K562 (cell line): Measurements from ENCODE around the gene LSM11. TPM values are rescaled to one million over a fixed set of nuclear protein-coding genes. Genes with fewer than 3 reads are reported as not detected.

Experiments used
- AFF1 ChIP-seq, 2 experiments: fragments of 450-650 bp; IDR thresholded peaks; 2 replicates each; pipeline ENCODE4 v1.6.1; 2018; ENCODE audit warnings: mild to moderate bottlenecking in 2 of 2, low read depth in 1 of 2; ENCODE audit not compliant: partially characterized antibody in 2 of 2
- CBX5 ChIP-seq: IDR thresholded peaks from 2 replicates; pipeline ENCODE4 v1.6.1; 2014; ENCODE audit warnings: low read depth, borderline replicate concordance
- FOS ChIP-seq: IDR thresholded peaks from 3 replicates; pipeline ENCODE4 v1.6.1; 2011; ENCODE audit not compliant: insufficient read length; ENCODE audit errors: extremely low read depth
- HIVEP1 ChIP-seq: fragments of 250-450 bp; sonication (Bioruptor Pico); IDR thresholded peaks from 2 replicates; pipeline ENCODE4 v1.4.0; 2020; ENCODE audit warnings: mild to moderate bottlenecking
- KDM5B ChIP-seq: fragments of 200-600 bp; sonication (generic); IDR thresholded peaks from 2 replicates; pipeline ENCODE4 v1.6.1; 2012; ENCODE audit warnings: low read depth, mild to moderate bottlenecking, moderate library complexity, low read length, control low read depth, inconsistent platforms; ENCODE audit not compliant: insufficient replicate concordance
- PREB ChIP-seq: sonication (generic); formaldehyde crosslinking; IDR thresholded peaks from 2 replicates; pipeline ENCODE4 v1.8.1; 2023; ENCODE audit warnings: mild to moderate bottlenecking, missing genetic modification reagents
- SAFB ChIP-seq: fragments of 200-400 bp; formaldehyde crosslinking; IDR thresholded peaks from 2 replicates; pipeline ENCODE4 v1.6.1; 2017; ENCODE audit warnings: low read depth, low read length, borderline replicate concordance
- SRSF1 ChIP-seq: fragments of 200-400 bp; formaldehyde crosslinking; IDR thresholded peaks from 2 replicates; pipeline ENCODE4 v1.6.1; 2017; ENCODE audit warnings: mild to moderate bottlenecking, low read depth, low read length, moderate library complexity
- VEZF1 ChIP-seq: fragments of 200-800 bp; sonication (Bioruptor generic); IDR thresholded peaks from 2 replicates; pipeline ENCODE4 v1.6.1; 2017; ENCODE audit warnings: missing genetic modification characterization, missing compliant biosample characterization
- XRCC3 ChIP-seq: fragments of 450-650 bp; IDR thresholded peaks from 2 replicates; pipeline ENCODE4 v1.6.1; 2017; ENCODE audit warnings: mild to moderate bottlenecking, moderate library complexity
- ZNF121 ChIP-seq: sonication (generic); formaldehyde crosslinking; conservative IDR thresholded peaks from 2 replicates; pipeline ENCODE4 v1.8.0; 2022; ENCODE audit warnings: missing genetic modification reagents
- ZNF175 ChIP-seq: fragments of 200-800 bp; sonication (Bioruptor generic); IDR thresholded peaks from 2 replicates; pipeline ENCODE4 v1.6.1; 2016; ENCODE audit warnings: low read depth, mild to moderate bottlenecking, missing genetic modification characterization, missing compliant biosample characterization
- ZNF239 ChIP-seq: fragments of 250-450 bp; sonication (Bioruptor Pico); IDR thresholded peaks from 2 replicates; pipeline ENCODE4 v1.4.0; 2020; ENCODE audit warnings: mild to moderate bottlenecking
- ZNF444 ChIP-seq: fragments of 250-450 bp; sonication (Bioruptor Pico); IDR thresholded peaks from 2 replicates; pipeline ENCODE4 v1.4.0; 2020; ENCODE audit warnings: mild to moderate bottlenecking, moderate library complexity
- ZNF518B ChIP-seq: fragments of 250-450 bp; sonication (Bioruptor Pico); IDR thresholded peaks from 2 replicates; pipeline ENCODE4 v1.5.0; 2021; ENCODE audit warnings: mild to moderate bottlenecking, moderate library complexity
- ZNF695 ChIP-seq: fragments of 450-650 bp; formaldehyde crosslinking; IDR thresholded peaks from 2 replicates; pipeline ENCODE4 v1.4.0; 2020; ENCODE audit warnings: mild to moderate bottlenecking, moderate library complexity
- ZNF77 ChIP-seq: fragments of 250-450 bp; sonication (Bioruptor Pico); IDR thresholded peaks from 2 replicates; pipeline ENCODE4 v1.5.0; 2020
- polyA plus RNA-seq, 8 experiments: library from polyadenylated mRNA; depleted of rRNA in 4 of 8; stranded (reverse) in 5 of 8; unstranded in 3 of 8; fragments of >200 nt; fragmentation: Nextera tagmentation in 2 of 8; fragmentation: Illumina TruSeq in 1 of 8; extraction: Ambion mirVana in 2 of 8; extraction: Trizol in 1 of 8; gene quantifications; 2 replicates each; pipeline versions ENCODE4 v1.2.1 to v1.2.3, GENCODE V29; 2011 to 2014; ENCODE audit warnings: inconsistent platforms in 1 of 8, missing spikeins in 1 of 8
- total RNA-seq, 7 experiments: library from RNA; depleted of rRNA in 6 of 7; stranded (reverse); fragments of >200 nt in 6 of 7; fragmentation: Illumina TruSeq in 2 of 7; extraction: Trizol in 2 of 7; gene quantifications; 2 replicates each; pipeline versions ENCODE4 v1.2.1 to v1.2.3, GENCODE V29; 2011 to 2021; ENCODE audit warnings: low replicate concordance in 1 of 7

LSM11 gene
- total and polyA plus RNA-seq, 9 of the 15 experiments (the other 6 are each of a cell fraction or from before 2014, with no cell fraction given): 1.8 to 9.4 (median 4.7) TPM

GRCh38 chr5:157731272-157732129 is 12.0 kb upstream of the LSM11 start, which contains the start of gene THG1L (continued):
- TF ChIP-seq ZNF175 (CRISPR knock-in tag): no peak
- TF ChIP-seq SRSF1: no peak
- peak; percentile 75 for TF ChIP-seq KDM5B
- no peak for TF ChIP-seq PREB (CRISPR knock-in tag)
- no peak for TF ChIP-seq SAFB
- TF ChIP-seq ZNF77 (CRISPR knock-in tag): no peak
- TF ChIP-seq ZNF121 (CRISPR knock-in tag): 0 out of 2 replicates have a peak, but pooled peaks have one; percentile 29
- TF ChIP-seq AFF1 (IDR thresholded peaks at IDR 0.05; ENCODE audit: low read depth in 1 of 2, partially characterized antibody in 2 of 2): no peak
- TF ChIP-seq XRCC3: no peak
- TF ChIP-seq HIVEP1 (CRISPR knock-in tag): no peak
- TF ChIP-seq FOS: peak; percentile 74
- TF ChIP-seq CBX5: no peak
- TF ChIP-seq ZNF239 (CRISPR knock-in tag): no peak
- no peak for TF ChIP-seq ZNF695 (CRISPR knock-in tag)
- TF ChIP-seq ZNF444 (CRISPR knock-in tag): no peak
- no peak for TF ChIP-seq ZNF518B (CRISPR knock-in tag)
- TF ChIP-seq VEZF1 (CRISPR knock-in tag): peak; percentile 67
